GM18861 (cell line): ENCODE data around the gene ATAT1.

Source experiments
- ATAC-seq: cut with Tn5 transposase; IDR thresholded peaks from one replicate; pipeline ENCODE4 v1.9.1; 2021; ENCODE audit not compliant: unreplicated experiment

ATAT1 gene

GRCh38 chr6:30612687-30613248 lies 13.9 kb upstream of the ATAT1 start:
- ATAC-seq = no peak

- ATAC-seq = no peak
Observed at GRCh38 chr6:30613251-30614043, 13.2 kb upstream of the ATAT1 start.

DNA sequence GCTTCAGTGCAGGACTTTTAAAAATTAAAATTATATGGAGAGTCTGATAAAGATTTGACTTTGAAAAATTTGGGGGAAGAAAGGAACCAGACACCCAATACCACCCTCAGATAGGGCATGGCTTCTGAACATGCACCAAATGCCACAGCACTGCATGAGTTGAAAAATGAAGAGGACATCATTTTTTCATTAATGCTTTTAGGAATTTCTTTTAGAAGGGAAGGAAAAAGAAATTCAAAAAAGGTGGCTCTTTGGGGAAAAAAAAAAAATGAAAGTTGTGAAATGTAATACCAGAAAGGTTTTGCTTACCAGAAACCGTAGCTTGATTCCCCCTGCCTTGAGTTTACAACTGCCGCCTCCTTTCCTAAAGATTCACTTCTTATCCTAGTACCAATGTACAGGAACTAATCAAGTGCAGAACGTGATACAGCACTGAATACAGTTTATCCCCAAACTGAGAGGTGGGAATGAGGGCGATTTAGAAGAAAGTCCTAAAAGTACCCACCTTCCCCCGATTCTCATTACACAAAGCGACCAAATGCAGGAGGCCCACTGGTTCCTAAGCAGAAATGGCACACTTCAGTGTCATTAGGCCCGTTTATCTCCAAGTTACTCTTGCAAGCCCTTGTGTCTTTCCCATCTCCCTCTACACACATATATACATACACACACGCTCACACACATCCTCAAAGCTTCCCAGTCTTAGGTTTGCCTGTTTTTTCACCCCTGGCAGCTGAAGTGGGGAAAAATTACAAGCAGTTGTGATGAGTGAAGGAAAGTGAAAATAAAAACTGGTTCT lies 12.4 kb upstream of the ATAT1 start:
- ATAC-seq = no peak

GRCh38 chr6:30614843-30615218 lies 11.8 kb upstream of the ATAT1 start:
- peak; percentile 29 for ATAC-seq

DNA sequence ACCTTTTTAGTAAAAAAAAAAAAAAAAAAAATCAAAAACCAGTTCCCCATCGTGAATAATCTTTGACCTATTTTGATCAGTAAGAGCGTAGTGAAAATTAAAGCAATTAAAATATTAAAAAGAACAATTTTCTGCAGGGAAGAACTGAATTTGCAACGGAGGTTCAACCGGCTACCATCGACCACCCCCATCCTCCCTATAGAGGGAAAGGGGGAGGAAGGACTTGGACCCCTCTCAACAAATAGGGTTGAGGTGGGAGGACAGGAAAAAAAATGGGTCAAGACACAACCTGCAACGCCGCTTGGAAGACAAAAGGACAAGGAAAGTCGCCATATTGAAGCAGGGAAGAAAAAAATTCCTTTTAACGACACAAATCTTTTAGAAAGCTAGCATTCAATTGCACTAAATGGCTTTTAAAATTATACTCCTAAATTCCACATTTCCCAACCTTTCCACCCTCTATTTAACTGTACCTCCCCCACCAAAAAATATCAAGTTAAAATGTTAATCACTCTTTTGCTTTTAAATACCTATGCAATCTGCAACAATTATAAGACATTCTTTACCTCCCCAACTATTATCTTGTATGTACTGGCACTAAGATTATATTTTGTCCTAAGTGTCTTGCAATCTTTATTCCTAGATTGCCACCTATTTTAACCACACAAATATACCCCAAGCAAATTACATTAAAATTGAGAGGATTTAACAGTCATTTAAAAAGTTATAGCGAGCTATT lies 11.3 kb upstream of the ATAT1 start:
- no peak for ATAC-seq

GRCh38 chr6:30615958-30616810 lies 10.5 kb upstream of the ATAT1 start:
- no peak for ATAC-seq

DNA sequence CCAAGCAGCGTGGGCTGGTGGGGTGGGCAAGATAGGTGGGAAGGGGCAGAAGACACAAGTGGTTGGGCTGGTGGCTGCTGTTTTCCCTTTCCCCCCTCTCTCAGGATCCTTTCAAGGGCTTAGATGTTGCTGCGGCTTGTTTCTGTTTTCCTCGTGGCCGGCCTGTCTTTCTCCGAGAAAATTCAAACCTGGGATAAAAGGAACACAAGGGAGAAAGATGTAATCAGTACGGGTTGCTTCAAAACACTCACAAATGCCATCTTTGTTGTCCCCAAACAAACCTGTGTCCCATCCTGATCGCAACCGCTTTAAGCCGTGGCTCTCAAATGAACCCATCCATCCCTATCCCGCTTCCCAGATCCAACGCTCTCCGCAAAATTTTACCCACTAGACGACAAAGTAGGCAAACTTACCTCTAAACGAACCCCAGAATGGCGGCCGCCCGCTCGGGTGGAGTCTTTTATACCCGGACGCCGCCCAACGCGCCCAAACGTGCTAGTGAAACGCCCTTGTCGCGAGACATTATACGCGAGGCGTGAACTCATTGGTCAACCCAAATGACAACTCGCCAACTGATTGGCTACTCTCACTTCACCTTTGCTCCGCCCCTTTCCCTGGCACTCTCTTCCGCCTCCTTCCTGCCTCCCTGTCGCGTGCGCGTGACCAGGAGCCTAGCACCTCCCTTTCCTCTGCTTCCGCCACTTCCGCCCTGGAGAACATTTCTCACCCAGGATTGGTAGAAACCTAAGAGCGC lies 9.7 kb upstream of the ATAT1 start, which contains the start of gene PPP1R10:
PPP1R10 (minus strand) TSS at position 433 of the 754 bp plus-strand sequence. CDS start 7,299 bp downstream, outside the sequence.
- ATAC-seq = peak; percentile 76

- ATAC-seq = peak; percentile 45
Observed at GRCh38 chr6:30617565-30618269, 9.0 kb upstream of the ATAT1 start, which contains the start of gene MRPS18B. Gene MRPS18B, plus strand, starts transcription at chr6:30617840. Its CDS starts 26 bp downstream, at chr6:30617866.

DNA sequence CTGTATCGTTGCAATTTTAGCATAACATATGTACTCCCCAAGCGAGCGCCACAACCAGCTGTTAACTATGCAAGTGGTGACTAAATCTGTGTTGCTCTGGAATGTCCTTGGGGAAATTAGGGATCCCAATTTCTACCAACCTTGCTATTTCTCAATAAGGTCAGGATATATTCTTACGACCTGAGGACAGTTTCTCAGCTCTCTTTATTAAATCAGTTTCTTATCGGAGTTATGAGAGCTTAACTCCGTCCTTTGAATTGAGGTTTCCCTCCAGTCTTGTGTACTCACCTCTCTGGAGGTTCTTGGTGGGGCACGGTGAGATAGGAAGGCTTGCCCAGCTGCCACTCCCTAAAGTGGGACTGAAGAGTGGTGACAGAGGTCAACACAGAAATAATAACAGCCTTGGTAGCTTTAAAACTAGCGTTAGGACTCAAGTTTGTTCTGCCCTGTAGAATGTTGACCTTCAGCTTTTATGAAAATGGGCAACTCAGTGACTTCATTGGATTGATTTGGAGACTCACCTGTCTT lies 8.3 kb upstream of the ATAT1 start:
- no peak for ATAC-seq

GRCh38 chr6:30619561-30619960 lies 7.1 kb upstream of the ATAT1 start:
- ATAC-seq = no peak

DNA sequence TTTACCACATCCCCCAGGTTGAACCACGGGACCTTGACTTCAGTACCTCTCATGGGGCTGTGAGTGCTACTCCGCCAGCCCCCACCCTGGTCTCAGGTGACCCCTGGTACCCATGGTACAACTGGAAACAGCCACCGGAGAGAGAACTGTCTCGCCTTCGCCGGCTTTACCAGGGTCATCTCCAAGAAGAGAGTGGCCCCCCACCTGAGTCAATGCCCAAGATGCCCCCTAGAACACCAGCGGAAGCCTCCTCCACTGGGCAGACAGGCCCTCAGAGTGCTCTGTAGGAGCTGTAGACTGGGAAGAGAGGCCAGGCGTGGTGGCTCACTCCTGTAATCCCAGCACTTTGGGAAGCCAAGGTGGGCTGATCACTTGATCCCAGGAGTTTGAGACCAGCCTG lies 1.2 kb upstream of the ATAT1 start:
- ATAC-seq = no peak

DNA sequence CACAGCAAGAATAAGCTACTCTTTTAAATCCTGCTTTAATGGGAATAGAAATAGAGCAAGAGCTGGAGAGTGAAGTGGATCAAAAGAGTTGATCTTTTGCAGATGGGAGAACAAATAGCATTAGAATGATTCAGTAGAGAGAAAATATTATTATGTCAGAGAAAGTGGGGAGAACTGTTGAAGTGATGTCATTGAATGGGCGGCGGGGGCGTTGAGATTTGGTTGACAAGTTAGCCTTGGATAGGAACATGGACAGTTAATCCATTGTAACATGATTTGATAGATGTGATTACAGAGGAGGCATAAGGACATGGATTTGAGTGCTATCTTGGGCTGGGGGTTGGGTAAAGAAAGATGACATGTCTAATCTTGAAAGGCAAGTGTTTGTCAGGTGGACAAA lies 9.2 kb downstream of the ATAT1 start:
- no peak for ATAC-seq

DNA sequence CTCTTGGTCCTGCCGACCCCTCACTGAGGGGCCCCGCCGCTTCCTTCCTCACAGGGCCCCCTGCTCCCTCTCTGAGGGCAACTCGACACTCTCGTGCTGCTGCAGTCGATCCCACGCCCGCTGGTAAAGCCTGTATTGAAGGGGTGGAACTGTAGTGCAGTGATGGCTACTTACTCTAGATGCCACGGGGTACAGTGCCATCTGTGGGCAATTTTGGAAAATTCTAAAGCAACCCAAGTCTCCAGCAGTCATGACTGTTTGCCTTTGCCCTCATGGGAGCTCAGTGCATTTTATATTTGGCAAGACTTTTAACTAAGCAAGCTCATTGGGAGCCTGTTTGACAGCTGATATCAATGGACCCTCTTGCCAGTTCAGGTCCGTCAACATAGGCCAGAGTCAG lies 13.8 kb downstream of the ATAT1 start:
- ATAC-seq = no peak

GRCh38 chr6:30641048-30641447 lies 14.4 kb downstream of the ATAT1 start:
- ATAC-seq = no peak

- ATAC-seq = no peak
Observed at GRCh38 chr6:30643656-30644055, 17.0 kb downstream of the ATAT1 start.

DNA sequence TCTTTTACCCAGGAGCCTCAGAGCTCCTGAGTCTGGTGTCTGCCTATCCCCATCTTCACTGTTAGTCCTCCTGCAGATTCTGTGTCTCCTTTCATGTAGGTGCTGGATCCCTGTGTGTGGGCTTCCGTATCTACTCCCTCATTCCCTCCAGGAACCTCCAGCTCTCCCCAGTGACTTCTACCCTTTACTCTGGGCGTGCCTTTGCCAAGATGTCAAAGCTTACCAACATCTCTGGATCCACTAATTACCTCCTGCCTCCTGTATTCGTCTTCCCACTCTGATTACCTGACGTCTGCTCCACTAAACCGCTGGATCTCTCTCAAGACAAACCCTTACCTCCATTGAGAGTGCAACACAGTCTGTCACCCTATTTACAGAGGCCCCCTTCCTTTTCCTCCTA lies 18.1 kb downstream of the ATAT1 start:
- ATAC-seq = no peak

DNA sequence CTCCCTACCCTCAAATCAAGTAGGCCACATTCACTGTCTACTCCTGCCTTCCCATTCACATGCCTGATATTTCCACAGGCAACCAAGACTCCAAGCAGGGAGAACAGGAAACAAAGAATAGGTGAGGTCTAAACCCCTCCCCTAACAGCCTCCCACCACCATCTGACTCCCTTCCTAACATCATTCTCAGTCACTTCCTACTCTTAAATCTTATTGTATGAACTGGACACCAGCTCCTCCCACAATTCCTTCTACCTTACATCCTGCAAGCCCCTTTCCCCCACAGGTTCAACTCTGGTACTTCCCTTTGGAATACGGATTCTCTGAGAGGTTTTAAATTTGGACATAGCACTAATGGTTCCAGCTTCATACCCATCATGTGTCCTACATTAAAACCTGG lies 19.3 kb downstream of the ATAT1 start:
- no peak for ATAC-seq

GRCh38 chr6:30646450-30647241 lies 20.0 kb downstream of the ATAT1 start, which contains the start of gene C6orf136:
Gene C6orf136, plus strand, starts transcription at chr6:30647133. Its CDS starts 99 bp downstream, at chr6:30647232.
- ATAC-seq = peak; percentile 36
